Bronchial epithelial cell (primary cell): ENCODE results near the gene SSUH2. TPM values are rescaled to one million over a fixed set of nuclear protein-coding genes. Genes with fewer than 3 reads are reported as not detected.
"Not testable (repeated sequence)": the region's sequence is repeated elsewhere in the genome, so short reads cannot be mapped to it uniquely, and the experiment has no call there.

Experiments
- DNase-seq: peaks from one replicate; pipeline ENCODE4 v3.0.0-alpha.2; 2010; ENCODE audit warnings: low read depth
- FAIRE-seq: peaks from 2 replicates; lab custom pipeline; 2011; peaks lifted over from hg19 to GRCh38; lab: Jason Lieb, UNC
- H3K27me3 ChIP-seq: 2 replicates; pipeline ENCODE4 v1.5.1; 2011; ENCODE audit warnings: low read length; ENCODE audit not compliant: control insufficient read depth, insufficient read depth
- H3K36me3 ChIP-seq: 2 replicates; pipeline ENCODE4 v1.5.1; 2011; ENCODE audit warnings: low read length; ENCODE audit not compliant: control insufficient read depth, insufficient read depth
- H3K4me3 ChIP-seq: 2 replicates; pipeline ENCODE4 v1.5.1; 2011; ENCODE audit warnings: mild to moderate bottlenecking, low read depth, low read length, control low read depth
- CTCF ChIP-seq: IDR thresholded peaks from 2 replicates; pipeline ENCODE4 v1.5.1; 2011; ENCODE audit warnings: mild to moderate bottlenecking, moderate library complexity, low read length, control low read depth, inconsistent platforms; ENCODE audit not compliant: insufficient read depth, severe bottlenecking
- total RNA-seq: library from RNA; depleted of rRNA; stranded (reverse); fragments of >200 nt; gene quantifications from 2 replicates; pipeline ENCODE4 v1.2.1, GENCODE V29; 2014

SSUH2 gene
- total RNA-seq, 1 donor from 2014 or later = 0.26 TPM

GRCh38 chr3:8589880-8590556, 54.6 kb downstream of the SSUH2 start:
- no peaks in the 10 kb centered on the region for H3K27me3 ChIP-seq
- H3K36me3 ChIP-seq = no peaks in the 10 kb centered on the region
- H3K4me3 ChIP-seq = no peak overlapping the region
- peak; percentile 34 for DNase-seq
- TF ChIP-seq CTCF = no peak
- no peak for FAIRE-seq

- TF ChIP-seq CTCF = no peak
- no peak for FAIRE-seq
- DNase-seq = no peak
- Histone ChIP-seq H3K27me3 (no peaks in the 10 kb centered on the region), H3K4me3 (no peak overlapping the region), H3K36me3 (no peaks in the 10 kb centered on the region)
Observed at GRCh38 chr3:8584661-8585060, 59.9 kb downstream of the SSUH2 start.

- TF ChIP-seq CTCF = no peak
- FAIRE-seq = no peak
Observed at GRCh38 chr3:8581806-8582445, 62.7 kb downstream of the SSUH2 start.

GRCh38 chr3:8581373-8581772, 63.2 kb downstream of the SSUH2 start:
- Histone ChIP-seq H3K4me3 (no peak overlapping the region), H3K36me3 (no peaks in the 10 kb centered on the region), H3K27me3 (no peaks in the 10 kb centered on the region)
- no peak for FAIRE-seq
- no peak for TF ChIP-seq CTCF
- DNase-seq = no peak

More at GRCh38 chr3:8581806-8582445, 62.7 kb downstream of the SSUH2 start:
- Histone ChIP-seq H3K4me3 (no peak overlapping the region), H3K27me3 (no peaks in the 10 kb centered on the region), H3K36me3 (no peaks in the 10 kb centered on the region)
- DNase-seq = no peak

GRCh38 chr3:8580434-8580833, 64.2 kb downstream of the SSUH2 start:
- H3K4me3 ChIP-seq, H3K27me3 ChIP-seq, DNase-seq, H3K36me3 ChIP-seq, FAIRE-seq: not testable (repeated sequence)

- no peak for FAIRE-seq
- no peak for DNase-seq
- no peaks in the 10 kb centered on the region for H3K36me3 ChIP-seq
- no peaks in the 10 kb centered on the region for H3K27me3 ChIP-seq
- TF ChIP-seq CTCF = no peak
- no peak overlapping the region for H3K4me3 ChIP-seq
Observed at GRCh38 chr3:8579943-8580342, 64.7 kb downstream of the SSUH2 start.
